ENCODE measurements around the gene PON2. TPM values are rescaled to one million over a fixed set of nuclear protein-coding genes. Genes with fewer than 3 reads are reported as not detected.

Gene PON2
- total and polyA plus RNA-seq, 10 of the 15 experiments (the other 5 are each of a cell fraction or from before 2014, with no cell fraction given), result 22.9 to 127 (median 46.1) TPM

DNA sequence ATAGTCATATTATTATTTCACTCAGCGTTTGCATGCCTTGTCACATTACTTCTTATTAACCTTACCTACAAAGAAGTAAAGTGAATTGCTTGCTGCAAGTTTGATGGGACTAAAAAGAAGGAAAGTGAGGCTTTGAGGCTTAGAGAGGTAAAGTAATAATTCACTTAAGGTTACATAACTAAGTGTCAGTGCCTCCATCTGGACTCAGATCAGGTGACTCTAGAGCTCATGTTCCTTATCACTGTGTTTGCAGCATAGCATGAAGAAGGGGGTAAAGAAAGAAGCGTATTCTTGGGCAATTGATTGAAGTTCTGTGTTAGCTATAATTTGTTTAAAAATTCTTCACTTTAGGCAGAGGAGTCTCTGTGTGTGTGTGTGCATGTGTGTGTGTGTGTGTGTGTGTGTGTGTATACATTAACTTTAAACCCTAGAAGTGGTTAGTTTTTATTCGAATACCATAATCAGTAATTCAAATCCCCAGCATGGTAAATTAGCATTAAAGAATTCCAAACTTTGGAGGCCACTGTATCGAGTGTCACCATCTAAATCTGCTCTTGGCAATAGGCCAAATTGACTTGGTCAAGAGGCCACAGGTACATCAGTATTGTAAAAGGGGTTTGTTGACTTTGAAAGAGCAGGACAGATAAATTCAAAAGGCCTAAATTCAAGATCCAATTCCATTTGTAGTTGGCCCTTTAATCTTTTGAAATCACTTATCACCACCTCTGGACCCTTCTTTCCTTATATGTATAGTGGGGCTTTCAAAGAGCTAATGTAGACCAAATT, 36.5 kb downstream of the PON2 start:
- H3K4me1 ChIP-seq (ENCODE audit: control insufficient read depth, insufficient read depth, low read length), result no peaks in the 10 kb centered on the region
- no peak overlapping the region for H3K27ac ChIP-seq (ENCODE audit: control insufficient read depth, insufficient read depth)
- ChIA-PET CTCF (interaction anchor here (1.2 to 1.6 kb wide), 2 partner anchors 21 to 78 kb away, joined by 3 to 9 read pairs; no protein-coding TSS in a partner anchor), SMC1A (ENCODE audit: uncharacterized antibody, unreplicated experiment) (interaction anchor here (1.1 to 5.3 kb wide), 5 partner anchors 8 to 83 kb away, joined by 3 to 32 read pairs (median 5); no protein-coding TSS in a partner anchor), RAD21 (ENCODE audit: unreplicated experiment) (interaction anchor here (0.6 kb wide), 1 partner anchor 78 kb away, joined by 4 read pairs; no protein-coding TSS in a partner anchor), POLR2A (no interaction called here)
- no peaks in the 10 kb centered on the region for H3K79me2 ChIP-seq (ENCODE audit: control insufficient read depth, insufficient read depth, low read length)
- DNase-seq (ENCODE audit: low read depth, low spot score) (no peak), ATAC-seq (no peak), FAIRE-seq (no peak)
- H4K20me1 ChIP-seq (ENCODE audit: control insufficient read depth, insufficient read depth), result no peaks in the 10 kb centered on the region
- H3K9me3 ChIP-seq (replicated peaks; ENCODE audit: control insufficient read depth, insufficient read depth, low read length), result no peaks in the 10 kb centered on the region; the same call in 2 of the 3 replicates
- intact Hi-C loops (cut with micrococcal nuclease; ENCODE audit: unreplicated experiment) (no loop called here), in situ Hi-C loops (cut with MboI) (no loop called here)
- TF ChIP-seq SREBF1 (IDR thresholded peaks at IDR 0.05; ENCODE audit: low read length), result no peak
- no peak for TF ChIP-seq IKZF1 (conservative IDR thresholded peaks at IDR 0.05)
- TF ChIP-seq PAX8 (IDR thresholded peaks at IDR 0.05), result no peak
- TF ChIP-seq IKZF2 (IDR thresholded peaks at IDR 0.05), result no peak
- no peak for TF ChIP-seq ZZZ3 (IDR thresholded peaks at IDR 0.05; ENCODE audit: control insufficient read depth, insufficient read length, low read depth)
- no peak for TF ChIP-seq CHD1 (IDR thresholded peaks at IDR 0.05; ENCODE audit: low read depth, low read length)
- no peak for TF ChIP-seq TAF1 (IDR thresholded peaks at IDR 0.05; ENCODE audit: borderline replicate concordance, low read depth, low read length)
- TF ChIP-seq NR2F1 (conservative IDR thresholded peaks at IDR 0.05), result no peak
- TF ChIP-seq SPI1 (IDR thresholded peaks at IDR 0.05; ENCODE audit: borderline replicate concordance, insufficient read depth, low read depth, low read length), result no peak
- TF ChIP-seq JUNB (IDR thresholded peaks at IDR 0.05), result no peak
- no peak for TF ChIP-seq STAT3 (IDR thresholded peaks at IDR 0.05; ENCODE audit: low read depth, low read length)
- TF ChIP-seq SMAD1 (IDR thresholded peaks at IDR 0.05; ENCODE audit: low read depth, partially characterized antibody), result no peak
- TF ChIP-seq, protein P1, sequence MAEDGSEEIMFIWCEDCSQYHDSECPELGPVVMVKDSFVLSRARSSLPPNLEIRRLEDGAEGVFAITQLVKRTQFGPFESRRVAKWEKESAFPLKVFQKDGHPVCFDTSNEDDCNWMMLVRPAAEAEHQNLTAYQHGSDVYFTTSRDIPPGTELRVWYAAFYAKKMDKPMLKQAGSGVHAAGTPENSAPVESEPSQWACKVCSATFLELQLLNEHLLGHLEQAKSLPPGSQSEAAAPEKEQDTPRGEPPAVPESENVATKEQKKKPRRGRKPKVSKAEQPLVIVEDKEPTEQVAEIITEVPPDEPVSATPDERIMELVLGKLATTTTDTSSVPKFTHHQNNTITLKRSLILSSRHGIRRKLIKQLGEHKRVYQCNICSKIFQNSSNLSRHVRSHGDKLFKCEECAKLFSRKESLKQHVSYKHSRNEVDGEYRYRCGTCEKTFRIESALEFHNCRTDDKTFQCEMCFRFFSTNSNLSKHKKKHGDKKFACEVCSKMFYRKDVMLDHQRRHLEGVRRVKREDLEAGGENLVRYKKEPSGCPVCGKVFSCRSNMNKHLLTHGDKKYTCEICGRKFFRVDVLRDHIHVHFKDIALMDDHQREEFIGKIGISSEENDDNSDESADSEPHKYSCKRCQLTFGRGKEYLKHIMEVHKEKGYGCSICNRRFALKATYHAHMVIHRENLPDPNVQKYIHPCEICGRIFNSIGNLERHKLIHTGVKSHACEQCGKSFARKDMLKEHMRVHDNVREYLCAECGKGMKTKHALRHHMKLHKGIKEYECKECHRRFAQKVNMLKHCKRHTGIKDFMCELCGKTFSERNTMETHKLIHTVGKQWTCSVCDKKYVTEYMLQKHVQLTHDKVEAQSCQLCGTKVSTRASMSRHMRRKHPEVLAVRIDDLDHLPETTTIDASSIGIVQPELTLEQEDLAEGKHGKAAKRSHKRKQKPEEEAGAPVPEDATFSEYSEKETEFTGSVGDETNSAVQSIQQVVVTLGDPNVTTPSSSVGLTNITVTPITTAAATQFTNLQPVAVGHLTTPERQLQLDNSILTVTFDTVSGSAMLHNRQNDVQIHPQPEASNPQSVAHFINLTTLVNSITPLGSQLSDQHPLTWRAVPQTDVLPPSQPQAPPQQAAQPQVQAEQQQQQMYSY (CRISPR knock-in tag; IDR thresholded peaks at IDR 0.05), result no peak
- H3K36me3 ChIP-seq (ENCODE audit: control insufficient read depth in 2 of 2, insufficient read depth in 2 of 2, low read length in 1 of 2), result no peaks in the 10 kb centered on the region
- H3K4me3 ChIP-seq, result no peak overlapping the region
- H3K27me3 ChIP-seq (replicated peaks in 1 of 2; ENCODE audit: control insufficient read depth in 2 of 2, insufficient read depth in 2 of 2, low read length in 1 of 2), result peaks cover 0 to 6% of the 10 kb centered on the region in 2 experiments; a peak in 2 of 4 replicates
- BruUV-seq (replicated peaks), result no TSS peak
- no peak overlapping the region for H3K4me2 ChIP-seq (ENCODE audit: control insufficient read depth, insufficient read depth)
- H3K9ac ChIP-seq (ENCODE audit: control insufficient read depth, insufficient read depth, low read length), result no peak overlapping the region
- WGBS (ENCODE audit: insufficient coverage, insufficient replicate concordance, low lambda C conversion rate, missing lambda C conversion rate), result 30% methylated on average over 4 of the region's 4 CpGs
- H2AFZ ChIP-seq (ENCODE audit: control insufficient read depth, low read depth, low read length), result no peak overlapping the region
